ENCODE measurements around the gene RNF214. TPM values are rescaled to one million over a fixed set of nuclear protein-coding genes. Genes with fewer than 3 reads are reported as not detected.

RNF214 gene
- total and polyA plus RNA-seq, 11 donors = 8.0 to 31.9 (median 19.5) TPM

DNA sequence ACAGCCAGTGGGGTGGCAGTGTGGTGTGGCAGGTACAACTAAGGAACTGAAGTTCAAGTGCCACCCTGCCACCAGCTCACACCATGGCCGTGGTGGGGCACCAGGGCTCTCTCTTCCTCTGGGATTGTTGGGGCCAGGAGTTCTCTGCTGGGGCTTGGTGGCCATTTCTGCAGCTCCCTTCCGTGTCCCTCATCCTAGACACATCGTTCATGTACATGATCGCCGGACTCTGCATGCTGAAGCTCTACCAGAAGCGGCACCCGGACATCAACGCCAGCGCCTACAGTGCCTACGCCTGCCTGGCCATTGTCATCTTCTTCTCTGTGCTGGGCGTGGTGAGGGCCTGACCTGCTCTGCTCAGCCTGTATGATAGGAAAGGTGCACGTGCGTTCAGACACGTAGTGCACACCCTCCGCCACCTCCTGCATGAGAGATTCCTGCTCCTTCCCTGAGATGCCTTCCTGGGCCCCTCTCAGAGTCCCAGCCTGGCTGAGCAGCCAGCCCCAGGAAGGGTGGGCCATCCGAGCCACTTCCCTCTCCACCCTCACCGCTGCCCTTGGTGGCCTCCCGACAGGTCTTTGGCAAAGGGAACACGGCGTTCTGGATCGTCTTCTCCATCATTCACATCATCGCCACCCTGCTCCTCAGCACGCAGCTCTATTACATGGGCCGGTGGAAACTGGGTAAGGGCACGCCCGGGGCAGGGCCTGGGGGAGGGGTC is 40.6 kb upstream of the RNF214 start:
- ATAC-seq = no peak
- no peaks in the 10 kb centered on the region for H3K9me3 ChIP-seq
- H3K27ac ChIP-seq = no peak overlapping the region
- TF ChIP-seq POLR2A (IDR thresholded peaks at IDR 0.05) = no peak
- no peak for TF ChIP-seq CTCF (IDR thresholded peaks at IDR 0.05)
- H3K36me3 ChIP-seq = peaks cover 0 to 96% (median 88%) of the 10 kb centered on the region in 9 donors
- no peaks in the 10 kb centered on the region for H3K27me3 ChIP-seq
- 90 to 95% (median 92%) methylated on average over 24 to 26 of the region's 26 CpGs for WGBS, 4 donors
- no peak overlapping the region for H3K4me3 ChIP-seq
- DNase-seq = peak in 1 of 5 donors; percentile 25
- intact Hi-C loops (cut with DNase I) = no loop called here
- H3K4me1 ChIP-seq = peaks cover 0 to 13% (median 0%) of the 10 kb centered on the region in 12 donors

DNA sequence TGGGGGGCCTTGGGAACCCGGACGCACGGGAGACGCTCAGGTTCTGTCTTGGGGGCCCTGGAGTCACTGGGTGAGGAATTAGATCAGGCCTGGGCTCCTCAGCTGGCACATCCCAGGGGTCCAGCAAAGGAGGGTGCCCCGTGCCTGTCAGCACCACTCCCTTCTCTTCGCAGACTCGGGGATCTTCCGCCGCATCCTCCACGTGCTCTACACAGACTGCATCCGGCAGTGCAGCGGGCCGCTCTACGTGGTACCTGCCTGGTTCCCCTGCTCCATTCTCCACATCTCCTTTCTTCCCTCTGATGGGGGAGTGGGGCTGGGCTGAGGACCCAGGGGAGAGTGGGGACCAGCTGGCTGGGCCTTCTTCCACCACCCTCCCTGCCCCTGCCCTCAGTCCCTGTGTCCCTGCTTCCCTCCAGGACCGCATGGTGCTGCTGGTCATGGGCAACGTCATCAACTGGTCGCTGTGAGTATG is 40.0 kb upstream of the RNF214 start:
- TF ChIP-seq POLR2A (IDR thresholded peaks at IDR 0.05) = no peak
- no peak for TF ChIP-seq CTCF (IDR thresholded peaks at IDR 0.05)
- ATAC-seq = no peak
- H3K9me3 ChIP-seq = no peaks in the 10 kb centered on the region
- H3K4me3 ChIP-seq = no peak overlapping the region
- H3K27ac ChIP-seq = no peak overlapping the region
- no peaks in the 10 kb centered on the region for H3K27me3 ChIP-seq
- intact Hi-C loops (cut with DNase I) = no loop called here
- peaks cover 0 to 12% (median 0%) of the 10 kb centered on the region in 12 donors for H3K4me1 ChIP-seq
- H3K36me3 ChIP-seq = peaks cover 0 to 96% (median 84%) of the 10 kb centered on the region in 9 donors
- 95 to 97% (median 96%) methylated on average over 11 to 17 of the region's 17 CpGs for WGBS, 4 donors
- peak in 1 of 5 donors; percentile 22 for DNase-seq

GRCh38 chr11:117193130-117194020 is 39.1 kb upstream of the RNF214 start:
- Histone ChIP-seq H3K27ac (no peak overlapping the region), H3K9me3 (no peaks in the 10 kb centered on the region), H3K4me1 (peaks cover 0 to 20% (median 5%) of the 10 kb centered on the region in 12 donors), H3K36me3 (peaks cover 0 to 87% (median 74%) of the 10 kb centered on the region in 9 donors), H3K27me3 (no peaks in the 10 kb centered on the region), H3K4me3 (no peak overlapping the region)
- no peak for TF ChIP-seq POLR2A (IDR thresholded peaks at IDR 0.05)
- TF ChIP-seq CTCF (IDR thresholded peaks at IDR 0.05) = no peak
- peak in 1 of 5 donors; percentile 16 for DNase-seq
- ATAC-seq = no peak
- WGBS, 4 donors = 95 to 97% (median 96%) methylated on average over 14 to 15 of the region's 15 CpGs
- intact Hi-C loops (cut with DNase I) = no loop called here

- peak in 1 of 5 donors; percentile 5 for DNase-seq
- Histone ChIP-seq H3K9me3 (no peaks in the 10 kb centered on the region), H3K4me3 (no peak overlapping the region), H3K36me3 (peaks cover 0 to 78% (median 65%) of the 10 kb centered on the region in 9 donors), H3K27me3 (no peaks in the 10 kb centered on the region), H3K4me1 (peaks cover 0 to 20% (median 13%) of the 10 kb centered on the region in 12 donors), H3K27ac (no peak overlapping the region)
- WGBS, 4 donors = 77 to 88% (median 84%) methylated on average over 5 of the region's 5 CpGs
- intact Hi-C loops (cut with DNase I) = no loop called here
- ATAC-seq = no peak
- TF ChIP-seq POLR2A (IDR thresholded peaks at IDR 0.05) (no peak), CTCF (IDR thresholded peaks at IDR 0.05) (no peak)
Measured at GRCh38 chr11:117194267-117194666, 38.2 kb upstream of the RNF214 start.
